Measurements from ENCODE around the gene ACTR3. TPM values are rescaled to one million over a fixed set of nuclear protein-coding genes. Genes with fewer than 3 reads are reported as not detected.

Gene ACTR3
- total and polyA plus RNA-seq, 10 of the 15 experiments (the other 5 are each of a cell fraction or from before 2014, with no cell fraction given), result 79.1 to 616 (median 471) TPM

- TF ChIP-seq, protein P1, sequence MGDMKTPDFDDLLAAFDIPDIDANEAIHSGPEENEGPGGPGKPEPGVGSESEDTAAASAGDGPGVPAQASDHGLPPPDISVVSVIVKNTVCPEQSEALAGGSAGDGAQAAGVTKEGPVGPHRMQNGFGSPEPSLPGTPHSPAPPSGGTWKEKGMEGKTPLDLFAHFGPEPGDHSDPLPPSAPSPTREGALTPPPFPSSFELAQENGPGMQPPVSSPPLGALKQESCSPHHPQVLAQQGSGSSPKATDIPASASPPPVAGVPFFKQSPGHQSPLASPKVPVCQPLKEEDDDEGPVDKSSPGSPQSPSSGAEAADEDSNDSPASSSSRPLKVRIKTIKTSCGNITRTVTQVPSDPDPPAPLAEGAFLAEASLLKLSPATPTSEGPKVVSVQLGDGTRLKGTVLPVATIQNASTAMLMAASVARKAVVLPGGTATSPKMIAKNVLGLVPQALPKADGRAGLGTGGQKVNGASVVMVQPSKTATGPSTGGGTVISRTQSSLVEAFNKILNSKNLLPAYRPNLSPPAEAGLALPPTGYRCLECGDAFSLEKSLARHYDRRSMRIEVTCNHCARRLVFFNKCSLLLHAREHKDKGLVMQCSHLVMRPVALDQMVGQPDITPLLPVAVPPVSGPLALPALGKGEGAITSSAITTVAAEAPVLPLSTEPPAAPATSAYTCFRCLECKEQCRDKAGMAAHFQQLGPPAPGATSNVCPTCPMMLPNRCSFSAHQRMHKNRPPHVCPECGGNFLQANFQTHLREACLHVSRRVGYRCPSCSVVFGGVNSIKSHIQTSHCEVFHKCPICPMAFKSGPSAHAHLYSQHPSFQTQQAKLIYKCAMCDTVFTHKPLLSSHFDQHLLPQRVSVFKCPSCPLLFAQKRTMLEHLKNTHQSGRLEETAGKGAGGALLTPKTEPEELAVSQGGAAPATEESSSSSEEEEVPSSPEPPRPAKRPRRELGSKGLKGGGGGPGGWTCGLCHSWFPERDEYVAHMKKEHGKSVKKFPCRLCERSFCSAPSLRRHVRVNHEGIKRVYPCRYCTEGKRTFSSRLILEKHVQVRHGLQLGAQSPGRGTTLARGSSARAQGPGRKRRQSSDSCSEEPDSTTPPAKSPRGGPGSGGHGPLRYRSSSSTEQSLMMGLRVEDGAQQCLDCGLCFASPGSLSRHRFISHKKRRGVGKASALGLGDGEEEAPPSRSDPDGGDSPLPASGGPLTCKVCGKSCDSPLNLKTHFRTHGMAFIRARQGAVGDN (IDR thresholded peaks at IDR 0.05), result no peak
Observed at GRCh38 chr2:114011713-114012112, 121.8 kb downstream of the ACTR3 start (continued).

Small RNA genes within 50 kb of the gene (small RNA-seq; reads per million reads assigned to genes)
- gene RF00012, result not detected

Other genes with a start within 250 kb of the ACTR3 start
- gene SLC35F5, start 133.4 kb upstream of the ACTR3 start, total RNA-seq (2014; rRNA removed), result 23.0 and 32.3 TPM in 2 replicates
- gene SLC35F5, start 133.4 kb upstream of the ACTR3 start, total RNA-seq (2014; rRNA removed; fragmentation: Illumina TruSeq; extraction: Trizol), result 22.0 and 23.4 TPM in 2 replicates
- 16.4 and 17.3 TPM in 2 replicates for gene SLC35F5, start 133.4 kb upstream of the ACTR3 start, total RNA-seq (2021)
- 31.3 and 47.9 TPM in 2 replicates for gene SLC35F5, start 133.4 kb upstream of the ACTR3 start, polyA plus RNA-seq (2011; rRNA removed)
- 15.4 and 24.9 TPM in 2 replicates for gene SLC35F5, start 133.4 kb upstream of the ACTR3 start, polyA plus RNA-seq (2014; fragmentation: Illumina TruSeq; extraction: Trizol)
- gene SLC35F5, start 133.4 kb upstream of the ACTR3 start, polyA plus RNA-seq (2014; fragmentation: Nextera tagmentation; extraction: Ambion mirVana), result 1 to 10 TPM; 1.8 to 5.0 TPM
- gene SLC35F5, start 133.4 kb upstream of the ACTR3 start, polyA plus RNA-seq (2014; rRNA removed), result 10.9 and 15.8 TPM in 2 replicates
- gene SLC35F5, start 133.4 kb upstream of the ACTR3 start, polyA plus RNA-seq (2016; fragmentation: Nextera tagmentation; extraction: Ambion mirVana), result 10 to 100 TPM; 15.2 to 18.0 TPM